ENCODE data around the gene PGA3.
"Not testable (repeated sequence)": the region's sequence is repeated elsewhere in the genome, so short reads cannot be mapped to it uniquely, and the experiment has no call there.

The PGA3 gene

GRCh38 chr11:61240875-61241274 lies 37.6 kb downstream of the PGA3 start, which contains the start of gene PGA5:
TSS of gene PGA5 (plus strand) at chr11:61241175. CDS start at chr11:61241227, 52 bp downstream.
- H3K9me3 ChIP-seq (ENCODE audit: control insufficient read depth, low read length); H3K9ac ChIP-seq (ENCODE audit: low read length); DNase-seq (ENCODE audit: low read depth); H3K27me3 ChIP-seq (replicated peaks; ENCODE audit: control insufficient read depth, insufficient read depth, low read length); H3K4me3 ChIP-seq (ENCODE audit: low read length); H3K36me3 ChIP-seq (ENCODE audit: control insufficient read depth, insufficient read depth, low read length, severe bottlenecking); H3K4me1 ChIP-seq (ENCODE audit: control insufficient read depth, insufficient read depth, low read length): not testable (repeated sequence)

- H3K27me3 ChIP-seq (replicated peaks; ENCODE audit: control insufficient read depth, insufficient read depth, low read length); DNase-seq (ENCODE audit: low read depth); H3K36me3 ChIP-seq (ENCODE audit: control insufficient read depth, insufficient read depth, low read length, severe bottlenecking); H3K4me1 ChIP-seq (ENCODE audit: control insufficient read depth, insufficient read depth, low read length); H3K4me3 ChIP-seq (ENCODE audit: low read length); H3K9ac ChIP-seq (ENCODE audit: low read length); H3K9me3 ChIP-seq (ENCODE audit: control insufficient read depth, low read length): not testable (repeated sequence)
Measured at GRCh38 chr11:61241526-61241925, 38.2 kb downstream of the PGA3 start.

DNA sequence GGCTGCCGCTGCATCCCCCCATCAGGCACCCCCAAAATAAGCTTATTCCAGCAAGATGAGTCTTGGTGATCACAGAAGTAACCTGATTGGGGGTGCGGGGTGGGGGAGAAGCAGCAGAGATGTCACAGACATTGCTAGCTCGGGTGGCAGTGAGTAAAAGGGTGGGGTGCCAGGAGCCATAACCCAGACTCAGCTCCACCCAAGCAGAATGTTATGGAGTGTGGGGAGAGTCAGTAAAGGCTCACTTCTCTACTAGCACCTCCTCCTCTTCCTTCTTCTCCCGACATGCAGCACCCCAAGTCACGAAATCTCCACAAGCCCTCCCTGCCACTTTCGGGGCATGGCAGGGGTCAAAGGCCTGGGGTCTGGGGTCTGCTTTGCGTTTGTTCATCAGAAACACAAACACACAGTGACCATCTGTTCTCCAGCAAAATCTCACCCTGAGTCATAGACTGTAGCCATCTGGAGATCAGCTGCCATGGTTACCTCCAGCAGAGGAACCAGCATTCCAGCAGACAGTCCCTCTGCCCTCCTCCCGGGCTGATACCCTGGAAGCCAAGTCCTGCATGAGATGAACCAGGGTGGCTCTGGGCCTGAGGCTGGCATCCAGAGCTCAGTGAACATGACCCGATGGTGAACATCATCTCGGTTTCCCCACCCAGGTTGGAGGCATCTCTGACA lies 42.1 kb downstream of the PGA3 start:
- not testable (repeated sequence) for DNase-seq (ENCODE audit: low read depth)

GRCh38 chr11:61248071-61248470 lies 44.8 kb downstream of the PGA3 start:
- H3K4me3 ChIP-seq (ENCODE audit: low read length); H3K4me1 ChIP-seq (ENCODE audit: control insufficient read depth, insufficient read depth, low read length); H3K27me3 ChIP-seq (replicated peaks; ENCODE audit: control insufficient read depth, insufficient read depth, low read length); H3K9me3 ChIP-seq (ENCODE audit: control insufficient read depth, low read length); H3K9ac ChIP-seq (ENCODE audit: low read length); DNase-seq (ENCODE audit: low read depth); H3K36me3 ChIP-seq (ENCODE audit: control insufficient read depth, insufficient read depth, low read length, severe bottlenecking): not testable (repeated sequence)

More for the DNA sequence above, 42.1 kb downstream of the PGA3 start:
- not testable (repeated sequence) for H3K36me3 ChIP-seq (ENCODE audit: control insufficient read depth, insufficient read depth, low read length, severe bottlenecking); H3K4me3 ChIP-seq (ENCODE audit: low read length); H3K9ac ChIP-seq (ENCODE audit: low read length); H3K9me3 ChIP-seq (ENCODE audit: control insufficient read depth, low read length); H3K27me3 ChIP-seq (replicated peaks; ENCODE audit: control insufficient read depth, insufficient read depth, low read length); H3K4me1 ChIP-seq (ENCODE audit: control insufficient read depth, insufficient read depth, low read length)

DNA sequence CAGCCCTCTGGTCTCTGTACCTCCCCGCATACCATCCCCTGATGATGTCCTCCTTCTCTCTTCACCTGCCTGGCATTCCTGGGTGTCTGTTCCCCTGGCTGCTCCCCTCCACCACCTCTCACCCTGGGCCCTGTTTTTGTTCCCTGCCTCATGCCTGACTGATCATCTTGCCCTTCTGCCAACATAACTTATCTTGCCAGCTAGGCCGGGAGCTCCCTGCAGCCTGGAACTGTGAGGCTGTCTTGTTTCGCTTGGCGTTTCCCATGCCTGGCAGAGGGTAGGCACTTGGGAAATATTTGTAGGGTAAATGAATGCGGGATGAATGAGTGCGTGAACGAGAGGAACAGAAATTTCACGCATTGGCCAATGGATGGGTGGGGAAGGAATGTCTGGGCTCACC lies 45.9 kb downstream of the PGA3 start:
- DNase-seq (ENCODE audit: low read depth); H3K9me3 ChIP-seq (ENCODE audit: control insufficient read depth, low read length); H3K9ac ChIP-seq (ENCODE audit: low read length); H3K4me3 ChIP-seq (ENCODE audit: low read length); H3K36me3 ChIP-seq (ENCODE audit: control insufficient read depth, insufficient read depth, low read length, severe bottlenecking); H3K27me3 ChIP-seq (replicated peaks; ENCODE audit: control insufficient read depth, insufficient read depth, low read length); H3K4me1 ChIP-seq (ENCODE audit: control insufficient read depth, insufficient read depth, low read length): not testable (repeated sequence)

GRCh38 chr11:61250796-61251765 lies 47.8 kb downstream of the PGA3 start:
- H3K4me1 ChIP-seq (ENCODE audit: control insufficient read depth, insufficient read depth, low read length); H3K9me3 ChIP-seq (ENCODE audit: control insufficient read depth, low read length); H3K27me3 ChIP-seq (replicated peaks; ENCODE audit: control insufficient read depth, insufficient read depth, low read length); H3K4me3 ChIP-seq (ENCODE audit: low read length); H3K36me3 ChIP-seq (ENCODE audit: control insufficient read depth, insufficient read depth, low read length, severe bottlenecking); DNase-seq (ENCODE audit: low read depth); H3K9ac ChIP-seq (ENCODE audit: low read length): not testable (repeated sequence)

GRCh38 chr11:61252332-61252731 lies 49.0 kb downstream of the PGA3 start:
- not testable (repeated sequence) for H3K4me1 ChIP-seq (ENCODE audit: control insufficient read depth, insufficient read depth, low read length); H3K9ac ChIP-seq (ENCODE audit: low read length); H3K27me3 ChIP-seq (replicated peaks; ENCODE audit: control insufficient read depth, insufficient read depth, low read length); DNase-seq (ENCODE audit: low read depth); H3K36me3 ChIP-seq (ENCODE audit: control insufficient read depth, insufficient read depth, low read length, severe bottlenecking); H3K4me3 ChIP-seq (ENCODE audit: low read length); H3K9me3 ChIP-seq (ENCODE audit: control insufficient read depth, low read length)

- H3K36me3 ChIP-seq (ENCODE audit: control insufficient read depth, insufficient read depth, low read length, severe bottlenecking), result peaks cover 15% of the 10 kb centered on the region
- peaks cover 5% of the 10 kb centered on the region for H3K4me1 ChIP-seq (ENCODE audit: control insufficient read depth, insufficient read depth, low read length)
- H3K9ac ChIP-seq (ENCODE audit: low read length), result no peak overlapping the region
- DNase-seq (ENCODE audit: low read depth), result peak; percentile 69
- H3K27me3 ChIP-seq (replicated peaks; ENCODE audit: control insufficient read depth, insufficient read depth, low read length), result no peaks in the 10 kb centered on the region
- H3K4me3 ChIP-seq (ENCODE audit: low read length), result no peak overlapping the region
- H3K9me3 ChIP-seq (ENCODE audit: control insufficient read depth, low read length), result no peaks in the 10 kb centered on the region
Measured at GRCh38 chr11:61254403-61255025, 51.2 kb downstream of the PGA3 start.

DNA sequence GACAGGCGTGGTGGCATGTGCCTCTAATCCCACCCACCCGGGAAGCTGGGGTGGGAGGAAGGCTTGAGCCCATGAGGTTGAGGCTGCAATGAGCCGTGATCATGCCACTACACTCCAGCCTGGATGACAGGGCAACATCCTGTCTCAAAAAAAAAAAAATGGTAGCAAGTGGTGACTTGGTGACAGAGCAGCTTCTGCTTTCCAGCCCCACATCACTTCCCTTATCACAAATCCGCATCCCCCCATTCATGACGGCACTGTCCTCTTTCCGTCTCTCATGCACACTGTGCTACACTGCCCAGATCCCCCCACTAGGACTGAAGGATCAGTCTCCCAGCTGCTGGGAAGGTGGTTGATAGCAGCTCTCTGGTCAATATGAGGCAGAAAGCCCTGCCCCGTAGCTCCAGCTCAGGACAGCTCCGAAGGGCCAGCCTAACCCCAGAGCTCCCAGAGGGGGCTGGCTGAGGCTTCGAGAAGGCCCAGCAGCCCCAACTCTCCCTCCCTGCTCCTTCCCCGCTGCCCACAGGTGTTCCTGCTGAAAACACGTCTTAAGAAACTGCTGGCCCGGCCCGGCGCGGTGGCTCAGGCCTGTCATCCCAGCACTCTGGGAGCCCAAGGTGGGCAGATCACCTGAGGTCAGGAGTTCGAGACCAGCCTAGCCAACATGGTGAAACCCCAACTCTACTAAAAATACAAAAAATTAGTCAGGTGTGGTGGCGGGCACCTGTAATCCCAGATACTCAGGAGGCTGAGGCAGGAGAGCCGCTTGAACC lies 53.6 kb downstream of the PGA3 start:
- Histone ChIP-seq H3K9ac (ENCODE audit: low read length) (no peak overlapping the region), H3K9me3 (ENCODE audit: control insufficient read depth, low read length) (no peaks in the 10 kb centered on the region), H3K36me3 (ENCODE audit: control insufficient read depth, insufficient read depth, low read length, severe bottlenecking) (peaks cover 16% of the 10 kb centered on the region), H3K4me3 (ENCODE audit: low read length) (no peak overlapping the region), H3K4me1 (ENCODE audit: control insufficient read depth, insufficient read depth, low read length) (peaks cover 3% of the 10 kb centered on the region), H3K27me3 (replicated peaks; ENCODE audit: control insufficient read depth, insufficient read depth, low read length) (no peaks in the 10 kb centered on the region)
- no peak for DNase-seq (ENCODE audit: low read depth)

DNA sequence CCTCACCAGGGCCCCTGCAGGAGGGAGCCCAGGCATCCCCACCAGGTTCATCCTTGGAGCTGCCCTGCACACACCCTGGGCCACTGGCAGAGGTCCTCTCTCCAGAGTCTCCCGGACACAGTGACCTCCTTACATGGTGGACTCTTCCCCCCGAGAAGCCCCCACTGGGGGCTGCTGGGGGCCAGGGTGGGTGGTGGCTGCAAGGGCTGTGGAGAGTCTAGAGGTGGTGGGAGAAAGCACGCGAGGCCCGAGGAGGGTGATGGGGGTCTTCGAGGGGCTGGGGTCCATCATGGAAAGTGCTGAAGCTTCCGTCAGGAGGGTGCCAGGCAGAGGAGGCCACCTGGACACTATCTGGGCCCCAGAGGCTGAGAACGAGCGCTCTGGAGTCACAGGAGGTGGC lies 55.2 kb downstream of the PGA3 start:
- no peaks in the 10 kb centered on the region for H3K9me3 ChIP-seq (ENCODE audit: control insufficient read depth, low read length)
- H3K4me1 ChIP-seq (ENCODE audit: control insufficient read depth, insufficient read depth, low read length), result peaks cover 3% of the 10 kb centered on the region
- no peak overlapping the region for H3K9ac ChIP-seq (ENCODE audit: low read length)
- no peak for DNase-seq (ENCODE audit: low read depth)
- H3K27me3 ChIP-seq (replicated peaks; ENCODE audit: control insufficient read depth, insufficient read depth, low read length), result no peaks in the 10 kb centered on the region
- H3K36me3 ChIP-seq (ENCODE audit: control insufficient read depth, insufficient read depth, low read length, severe bottlenecking), result peaks cover 16% of the 10 kb centered on the region
- H3K4me3 ChIP-seq (ENCODE audit: low read length), result no peak overlapping the region

DNA sequence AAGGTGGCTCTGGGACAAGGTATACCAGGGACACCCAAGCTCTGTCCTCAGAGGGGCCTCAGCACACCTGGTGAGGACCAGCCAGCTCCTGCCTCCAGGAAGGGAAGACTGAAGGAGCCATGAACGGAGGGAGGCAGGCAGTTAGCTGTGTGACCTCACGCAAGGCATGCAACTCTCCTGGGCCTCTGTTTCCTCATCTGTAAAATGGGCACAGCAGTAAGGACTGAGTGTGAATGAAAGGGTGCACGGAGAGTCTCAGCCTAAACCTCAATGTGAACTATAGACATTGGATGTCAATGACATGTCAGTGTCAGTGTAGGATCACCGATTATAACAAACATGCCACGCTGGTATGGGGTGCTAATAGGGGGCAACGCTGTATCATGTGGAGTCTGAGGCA lies 56.0 kb downstream of the PGA3 start:
- H3K4me3 ChIP-seq (ENCODE audit: low read length), result no peak overlapping the region
- no peaks in the 10 kb centered on the region for H3K27me3 ChIP-seq (replicated peaks; ENCODE audit: control insufficient read depth, insufficient read depth, low read length)
- H3K9me3 ChIP-seq (ENCODE audit: control insufficient read depth, low read length), result no peaks in the 10 kb centered on the region
- H3K4me1 ChIP-seq (ENCODE audit: control insufficient read depth, insufficient read depth, low read length), result peaks cover 3% of the 10 kb centered on the region
- H3K36me3 ChIP-seq (ENCODE audit: control insufficient read depth, insufficient read depth, low read length, severe bottlenecking), result peaks cover 16% of the 10 kb centered on the region
- DNase-seq (ENCODE audit: low read depth), result no peak
- H3K9ac ChIP-seq (ENCODE audit: low read length), result no peak overlapping the region
